ENCODE measurements around the gene ROR1.

The ROR1 gene

DNA sequence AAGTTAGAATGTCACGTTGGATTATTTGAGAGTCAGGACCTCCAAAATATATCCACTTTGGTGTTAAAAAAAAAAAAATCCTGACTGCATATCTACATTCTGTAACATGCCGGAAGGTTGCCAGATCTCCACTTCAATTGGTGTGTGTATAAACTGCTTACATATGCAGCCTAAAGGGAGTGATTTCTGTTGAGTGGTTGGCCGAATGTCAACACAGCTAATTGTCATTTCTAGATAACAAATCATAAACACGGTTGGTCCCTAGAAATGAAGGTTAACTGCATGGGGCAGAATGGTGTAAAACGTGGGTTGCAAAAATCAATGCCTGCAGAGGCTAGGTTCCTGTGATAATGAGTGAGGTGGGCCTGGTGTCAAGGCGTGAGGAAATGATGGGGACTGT is 15.0 kb upstream of the ROR1 start:
- H3K4me2 ChIP-seq (ENCODE audit: insufficient read depth, low read length) = no peak overlapping the region
- peaks cover 2% of the 10 kb centered on the region for H3K27me3 ChIP-seq (ENCODE audit: insufficient read depth, low read length, poor library complexity)
- H3K9me3 ChIP-seq (ENCODE audit: insufficient read depth, low read length, severe bottlenecking) = no peaks in the 10 kb centered on the region
- H3K79me2 ChIP-seq (ENCODE audit: insufficient read depth, low read length) = no peaks in the 10 kb centered on the region
- no peaks in the 10 kb centered on the region for H3K36me3 ChIP-seq (ENCODE audit: insufficient read depth, low read length)
- no peak overlapping the region for H3K9ac ChIP-seq (ENCODE audit: low read depth, low read length)
- DNase-seq = no peak
- H4K20me1 ChIP-seq (ENCODE audit: insufficient read depth, low read length) = no peaks in the 10 kb centered on the region
- H3K27ac ChIP-seq (ENCODE audit: low read length) = no peak overlapping the region
- H3K4me3 ChIP-seq (ENCODE audit: low read depth in 1 of 2, low read length in 2 of 2) = no peak overlapping the region
- TF ChIP-seq, protein P1, sequence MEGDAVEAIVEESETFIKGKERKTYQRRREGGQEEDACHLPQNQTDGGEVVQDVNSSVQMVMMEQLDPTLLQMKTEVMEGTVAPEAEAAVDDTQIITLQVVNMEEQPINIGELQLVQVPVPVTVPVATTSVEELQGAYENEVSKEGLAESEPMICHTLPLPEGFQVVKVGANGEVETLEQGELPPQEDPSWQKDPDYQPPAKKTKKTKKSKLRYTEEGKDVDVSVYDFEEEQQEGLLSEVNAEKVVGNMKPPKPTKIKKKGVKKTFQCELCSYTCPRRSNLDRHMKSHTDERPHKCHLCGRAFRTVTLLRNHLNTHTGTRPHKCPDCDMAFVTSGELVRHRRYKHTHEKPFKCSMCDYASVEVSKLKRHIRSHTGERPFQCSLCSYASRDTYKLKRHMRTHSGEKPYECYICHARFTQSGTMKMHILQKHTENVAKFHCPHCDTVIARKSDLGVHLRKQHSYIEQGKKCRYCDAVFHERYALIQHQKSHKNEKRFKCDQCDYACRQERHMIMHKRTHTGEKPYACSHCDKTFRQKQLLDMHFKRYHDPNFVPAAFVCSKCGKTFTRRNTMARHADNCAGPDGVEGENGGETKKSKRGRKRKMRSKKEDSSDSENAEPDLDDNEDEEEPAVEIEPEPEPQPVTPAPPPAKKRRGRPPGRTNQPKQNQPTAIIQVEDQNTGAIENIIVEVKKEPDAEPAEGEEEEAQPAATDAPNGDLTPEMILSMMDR (IDR thresholded peaks at IDR 0.05; ENCODE audit: borderline replicate concordance, extremely low read depth, low read length, poor library complexity, severe bottlenecking) = no peak
- no peak for TF ChIP-seq EZH2 (IDR thresholded peaks at IDR 0.05; ENCODE audit: borderline replicate concordance, low read depth, low read length, severe bottlenecking)
- H2AFZ ChIP-seq (ENCODE audit: low read depth, low read length) = no peak overlapping the region
- no peaks in the 10 kb centered on the region for H3K4me1 ChIP-seq (ENCODE audit: insufficient read depth, low read length)
- ATAC-seq (ENCODE audit: insufficient read depth, low read depth) = no peak

DNA sequence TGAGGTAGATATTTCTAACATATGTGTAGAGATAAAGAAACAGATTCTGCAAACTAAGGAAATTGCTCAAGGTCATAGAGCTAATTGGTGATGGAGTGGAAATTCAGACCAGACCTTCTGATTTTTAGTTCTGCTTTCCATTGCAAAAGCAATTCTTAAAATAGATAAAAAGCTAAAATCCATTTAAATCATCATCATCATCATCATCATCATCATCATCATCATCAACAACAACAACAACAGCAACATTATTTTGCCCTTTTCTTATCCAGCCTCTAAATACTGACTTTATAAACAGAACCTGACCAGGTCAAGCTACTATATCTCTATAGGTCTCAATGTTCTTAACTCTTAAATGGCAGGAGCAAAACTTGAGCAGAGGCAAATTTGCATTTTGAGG is 14.0 kb upstream of the ROR1 start:
- no peaks in the 10 kb centered on the region for H4K20me1 ChIP-seq (ENCODE audit: insufficient read depth, low read length)
- ATAC-seq (ENCODE audit: insufficient read depth, low read depth) (no peak), DNase-seq (no peak)
- no peaks in the 10 kb centered on the region for H3K36me3 ChIP-seq (ENCODE audit: insufficient read depth, low read length)
- no peak overlapping the region for H3K4me3 ChIP-seq (ENCODE audit: low read depth in 1 of 2, low read length in 2 of 2)
- H3K27ac ChIP-seq (ENCODE audit: low read length) = no peak overlapping the region
- no peaks in the 10 kb centered on the region for H3K9me3 ChIP-seq (ENCODE audit: insufficient read depth, low read length, severe bottlenecking)
- no peak overlapping the region for H3K9ac ChIP-seq (ENCODE audit: low read depth, low read length)
- H3K4me1 ChIP-seq (ENCODE audit: insufficient read depth, low read length) = no peaks in the 10 kb centered on the region
- no peaks in the 10 kb centered on the region for H3K79me2 ChIP-seq (ENCODE audit: insufficient read depth, low read length)
- H3K4me2 ChIP-seq (ENCODE audit: insufficient read depth, low read length) = no peak overlapping the region
- TF ChIP-seq, protein P1 (IDR thresholded peaks at IDR 0.05; ENCODE audit: borderline replicate concordance, extremely low read depth, low read length, poor library complexity, severe bottlenecking) = no peak
- TF ChIP-seq EZH2 (IDR thresholded peaks at IDR 0.05; ENCODE audit: borderline replicate concordance, low read depth, low read length, severe bottlenecking) = no peak
- no peak overlapping the region for H2AFZ ChIP-seq (ENCODE audit: low read depth, low read length)
- peaks cover 5% of the 10 kb centered on the region for H3K27me3 ChIP-seq (ENCODE audit: insufficient read depth, low read length, poor library complexity)

DNA sequence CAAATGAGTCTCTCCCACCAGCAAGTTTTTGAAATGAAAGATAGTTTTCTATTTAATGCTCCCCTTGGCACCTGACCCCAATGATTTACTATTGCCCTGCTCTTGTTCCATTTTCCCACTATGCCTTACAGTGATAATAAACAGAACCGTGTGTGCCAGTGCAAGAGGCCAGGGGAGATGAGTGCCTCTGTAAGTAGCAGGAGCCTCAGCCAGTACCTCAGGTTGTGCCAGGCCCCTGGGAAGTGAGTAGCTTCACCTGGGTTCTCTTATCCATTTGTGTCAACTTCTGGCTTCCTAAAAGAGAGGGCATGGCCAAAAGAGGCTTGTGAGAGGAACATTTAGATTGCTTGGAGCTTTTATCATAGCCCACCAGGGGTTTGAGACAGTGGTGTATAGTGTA is 3.4 kb upstream of the ROR1 start:
- Histone ChIP-seq H3K79me2 (ENCODE audit: insufficient read depth, low read length) (no peaks in the 10 kb centered on the region), H3K4me3 (ENCODE audit: low read depth in 1 of 2, low read length in 2 of 2) (no peak overlapping the region), H3K4me2 (ENCODE audit: insufficient read depth, low read length) (no peak overlapping the region), H3K27ac (ENCODE audit: low read length) (no peak overlapping the region), H2AFZ (ENCODE audit: low read depth, low read length) (no peak overlapping the region), H3K4me1 (ENCODE audit: insufficient read depth, low read length) (no peaks in the 10 kb centered on the region), H3K36me3 (ENCODE audit: insufficient read depth, low read length) (no peaks in the 10 kb centered on the region), H3K9ac (ENCODE audit: low read depth, low read length) (no peak overlapping the region), H3K9me3 (ENCODE audit: insufficient read depth, low read length, severe bottlenecking) (no peaks in the 10 kb centered on the region), H3K27me3 (ENCODE audit: insufficient read depth, low read length, poor library complexity) (no peaks in the 10 kb centered on the region), H4K20me1 (ENCODE audit: insufficient read depth, low read length) (no peaks in the 10 kb centered on the region)
- TF ChIP-seq EZH2 (IDR thresholded peaks at IDR 0.05; ENCODE audit: borderline replicate concordance, low read depth, low read length, severe bottlenecking) = no peak
- TF ChIP-seq, protein P1 (IDR thresholded peaks at IDR 0.05; ENCODE audit: borderline replicate concordance, extremely low read depth, low read length, poor library complexity, severe bottlenecking) = no peak
- ATAC-seq (ENCODE audit: insufficient read depth, low read depth) (no peak), DNase-seq (no peak)

DNA sequence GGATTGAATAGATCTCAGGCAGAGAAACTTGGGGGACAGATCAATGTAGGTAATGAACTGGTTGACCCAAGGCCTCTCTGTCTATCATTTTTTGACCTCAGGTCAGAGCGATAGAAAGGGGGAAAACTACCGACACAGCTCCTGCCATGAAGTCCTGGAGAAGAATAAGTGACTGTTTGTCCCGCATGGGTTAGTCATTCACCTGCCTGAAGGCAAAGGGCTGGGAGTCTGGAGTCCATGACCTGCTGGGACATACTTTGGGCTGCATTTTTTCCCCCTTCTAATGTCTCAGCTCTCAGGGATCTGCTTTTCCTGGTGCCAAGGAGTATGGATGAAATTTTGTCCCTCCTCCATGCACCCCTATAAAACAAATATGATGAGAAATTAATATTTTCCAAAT is 1.6 kb upstream of the ROR1 start:
- ATAC-seq (ENCODE audit: insufficient read depth, low read depth) = no peak
- no peaks in the 10 kb centered on the region for H3K9me3 ChIP-seq (ENCODE audit: insufficient read depth, low read length, severe bottlenecking)
- DNase-seq = no peak
- H2AFZ ChIP-seq (ENCODE audit: low read depth, low read length) = no peak overlapping the region
- H3K27me3 ChIP-seq (ENCODE audit: insufficient read depth, low read length, poor library complexity) = peaks cover 4% of the 10 kb centered on the region
- no peak overlapping the region for H3K4me2 ChIP-seq (ENCODE audit: insufficient read depth, low read length)
- no peak overlapping the region for H3K27ac ChIP-seq (ENCODE audit: low read length)
- H3K79me2 ChIP-seq (ENCODE audit: insufficient read depth, low read length) = no peaks in the 10 kb centered on the region
- TF ChIP-seq, protein P1 (IDR thresholded peaks at IDR 0.05; ENCODE audit: borderline replicate concordance, extremely low read depth, low read length, poor library complexity, severe bottlenecking) = no peak
- no peak for TF ChIP-seq EZH2 (IDR thresholded peaks at IDR 0.05; ENCODE audit: borderline replicate concordance, low read depth, low read length, severe bottlenecking)
- H3K36me3 ChIP-seq (ENCODE audit: insufficient read depth, low read length) = no peaks in the 10 kb centered on the region
- H4K20me1 ChIP-seq (ENCODE audit: insufficient read depth, low read length) = no peaks in the 10 kb centered on the region
- no peak overlapping the region for H3K9ac ChIP-seq (ENCODE audit: low read depth, low read length)
- H3K4me1 ChIP-seq (ENCODE audit: insufficient read depth, low read length) = no peaks in the 10 kb centered on the region
- no peak overlapping the region for H3K4me3 ChIP-seq (ENCODE audit: low read depth in 1 of 2, low read length in 2 of 2)
